AG09319 (cell line): ENCODE measurements around the gene PHC1.

Experiments used
- DNase-seq: peaks from one replicate; pipeline ENCODE4 v3.0.0-alpha.2; 2010; ENCODE audit warnings: low read depth; ENCODE audit errors: extremely low read depth
- TF ChIP-seq, protein P1 (sequence below): IDR thresholded peaks from 2 replicates; pipeline ENCODE4 v1.5.1; 2011; ENCODE audit warnings: low read depth, mild to moderate bottlenecking, inconsistent platforms, low read length, moderate library complexity

The PHC1 gene

GRCh38 chr12:8914033-8914715 lies at the start of gene PHC1:
PHC1 (plus strand) TSS chr12:8914509; CDS start chr12:8917678, 3,169 bp downstream.
- TF ChIP-seq, protein P1, sequence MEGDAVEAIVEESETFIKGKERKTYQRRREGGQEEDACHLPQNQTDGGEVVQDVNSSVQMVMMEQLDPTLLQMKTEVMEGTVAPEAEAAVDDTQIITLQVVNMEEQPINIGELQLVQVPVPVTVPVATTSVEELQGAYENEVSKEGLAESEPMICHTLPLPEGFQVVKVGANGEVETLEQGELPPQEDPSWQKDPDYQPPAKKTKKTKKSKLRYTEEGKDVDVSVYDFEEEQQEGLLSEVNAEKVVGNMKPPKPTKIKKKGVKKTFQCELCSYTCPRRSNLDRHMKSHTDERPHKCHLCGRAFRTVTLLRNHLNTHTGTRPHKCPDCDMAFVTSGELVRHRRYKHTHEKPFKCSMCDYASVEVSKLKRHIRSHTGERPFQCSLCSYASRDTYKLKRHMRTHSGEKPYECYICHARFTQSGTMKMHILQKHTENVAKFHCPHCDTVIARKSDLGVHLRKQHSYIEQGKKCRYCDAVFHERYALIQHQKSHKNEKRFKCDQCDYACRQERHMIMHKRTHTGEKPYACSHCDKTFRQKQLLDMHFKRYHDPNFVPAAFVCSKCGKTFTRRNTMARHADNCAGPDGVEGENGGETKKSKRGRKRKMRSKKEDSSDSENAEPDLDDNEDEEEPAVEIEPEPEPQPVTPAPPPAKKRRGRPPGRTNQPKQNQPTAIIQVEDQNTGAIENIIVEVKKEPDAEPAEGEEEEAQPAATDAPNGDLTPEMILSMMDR: peak; percentile 64
- DNase-seq: peak; percentile 37

DNA sequence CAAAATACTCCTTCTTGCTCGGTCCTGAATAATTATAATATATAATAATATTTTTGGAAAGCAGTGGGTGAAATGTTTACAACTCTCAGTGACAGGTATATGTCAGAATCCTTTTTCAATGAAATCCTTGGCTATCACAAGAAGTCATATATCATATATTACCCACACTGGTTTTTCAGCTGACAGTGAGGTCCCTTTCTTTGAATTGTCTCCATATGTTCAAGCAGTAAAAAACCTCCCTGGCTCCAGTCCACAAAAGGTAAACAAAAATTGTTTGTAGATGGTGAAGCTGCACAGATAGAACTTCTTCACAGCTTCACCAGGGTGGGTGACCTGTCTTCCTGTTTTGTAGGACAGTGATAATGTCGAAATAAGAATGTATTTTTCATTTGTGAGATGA lies 47.9 kb upstream of the PHC1 start:
- TF ChIP-seq, protein P1: no peak
- no peak for DNase-seq

DNA sequence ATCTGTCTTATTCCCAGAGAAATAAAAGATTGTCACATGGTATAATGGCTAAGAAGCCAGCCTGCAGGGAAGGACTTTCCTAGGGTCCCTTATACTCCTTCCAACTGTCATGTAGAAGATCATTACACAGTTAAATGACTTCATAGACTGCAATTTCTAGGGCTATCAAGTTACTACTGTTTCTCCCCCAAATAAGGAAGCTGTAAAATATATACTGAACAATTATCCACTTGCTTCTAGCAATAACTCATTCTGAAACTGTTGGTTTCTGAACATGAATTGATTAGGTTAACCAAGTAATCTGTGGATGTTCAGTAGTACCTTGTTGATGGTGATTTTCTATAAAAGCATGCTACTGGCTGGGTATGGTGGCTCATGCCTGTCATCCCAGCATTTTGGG lies 47.3 kb upstream of the PHC1 start:
- TF ChIP-seq, protein P1: no peak
- DNase-seq: no peak

DNA sequence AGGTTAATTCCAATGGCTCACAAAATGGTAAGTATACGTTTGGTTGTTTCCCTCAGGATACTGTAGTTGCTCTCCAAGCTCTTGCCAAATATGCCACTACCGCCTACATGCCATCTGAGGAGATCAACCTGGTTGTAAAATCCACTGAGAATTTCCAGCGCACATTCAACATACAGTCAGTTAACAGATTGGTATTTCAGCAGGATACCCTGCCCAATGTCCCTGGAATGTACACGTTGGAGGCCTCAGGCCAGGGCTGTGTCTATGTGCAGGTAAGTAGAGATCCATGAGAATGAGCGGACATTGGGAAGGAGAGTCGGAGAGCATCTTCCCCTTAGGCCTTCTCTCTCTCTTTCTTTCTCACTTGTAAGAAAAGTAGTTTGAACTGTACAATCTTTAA lies 46.5 kb upstream of the PHC1 start:
- TF ChIP-seq, protein P1: no peak
- DNase-seq: no peak

- no peak for DNase-seq
- TF ChIP-seq, protein P1: no peak
Measured at GRCh38 chr12:8870586-8870985, 43.7 kb upstream of the PHC1 start.

GRCh38 chr12:8871068-8871467 lies 43.2 kb upstream of the PHC1 start:
- TF ChIP-seq, protein P1: no peak
- no peak for DNase-seq

- DNase-seq: no peak
- TF ChIP-seq, protein P1: no peak
Measured at GRCh38 chr12:8876887-8877286, 37.4 kb upstream of the PHC1 start.
